ENCODE measurements around the gene HP1BP3. TPM values are rescaled to one million over a fixed set of nuclear protein-coding genes. Genes with fewer than 3 reads are reported as not detected.

The HP1BP3 gene
- total RNA-seq, 4 donors from 2014 or later: 138 to 202 (median 148) TPM

DNA sequence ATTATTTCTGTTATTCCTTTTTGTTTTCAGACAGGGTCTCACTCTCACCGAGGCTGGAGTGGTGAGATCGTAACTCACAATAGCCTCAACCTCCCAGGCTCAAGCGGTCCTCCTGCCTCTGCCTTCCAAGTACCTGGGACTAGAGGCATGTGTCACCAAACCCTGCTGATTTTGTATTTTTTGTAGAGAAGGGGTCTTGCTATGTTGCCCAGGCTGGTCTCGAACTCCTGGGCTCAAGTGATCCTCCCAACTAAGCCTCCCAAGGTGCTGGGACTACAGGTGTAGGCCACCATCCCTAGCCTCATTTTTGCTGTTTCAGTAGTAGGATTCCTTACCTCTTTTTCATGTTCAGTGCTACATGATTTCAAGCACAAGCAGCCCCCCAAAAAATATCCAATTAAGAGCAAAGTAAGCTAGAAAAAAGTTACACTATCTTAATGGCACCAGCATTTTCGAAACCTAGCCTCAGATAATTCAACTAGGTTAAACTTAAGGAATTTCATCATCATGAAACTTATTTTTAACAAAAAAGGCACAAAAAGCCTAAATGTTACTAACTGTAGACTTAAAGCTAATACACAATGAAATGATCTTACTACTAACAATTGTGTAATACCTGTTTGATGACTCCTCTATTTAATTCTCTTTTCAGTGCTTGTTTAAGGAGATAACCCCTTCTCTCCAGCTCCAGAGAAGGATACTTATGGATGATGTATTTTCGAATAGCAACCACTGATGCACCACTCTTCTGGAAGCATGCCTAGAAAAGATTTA is 16.6 kb downstream of the HP1BP3 start:
- DNase-seq (ENCODE audit: low spot score) (no peak), ATAC-seq (ENCODE audit: low FRiP score) (no peak)
- TF ChIP-seq, protein P1, sequence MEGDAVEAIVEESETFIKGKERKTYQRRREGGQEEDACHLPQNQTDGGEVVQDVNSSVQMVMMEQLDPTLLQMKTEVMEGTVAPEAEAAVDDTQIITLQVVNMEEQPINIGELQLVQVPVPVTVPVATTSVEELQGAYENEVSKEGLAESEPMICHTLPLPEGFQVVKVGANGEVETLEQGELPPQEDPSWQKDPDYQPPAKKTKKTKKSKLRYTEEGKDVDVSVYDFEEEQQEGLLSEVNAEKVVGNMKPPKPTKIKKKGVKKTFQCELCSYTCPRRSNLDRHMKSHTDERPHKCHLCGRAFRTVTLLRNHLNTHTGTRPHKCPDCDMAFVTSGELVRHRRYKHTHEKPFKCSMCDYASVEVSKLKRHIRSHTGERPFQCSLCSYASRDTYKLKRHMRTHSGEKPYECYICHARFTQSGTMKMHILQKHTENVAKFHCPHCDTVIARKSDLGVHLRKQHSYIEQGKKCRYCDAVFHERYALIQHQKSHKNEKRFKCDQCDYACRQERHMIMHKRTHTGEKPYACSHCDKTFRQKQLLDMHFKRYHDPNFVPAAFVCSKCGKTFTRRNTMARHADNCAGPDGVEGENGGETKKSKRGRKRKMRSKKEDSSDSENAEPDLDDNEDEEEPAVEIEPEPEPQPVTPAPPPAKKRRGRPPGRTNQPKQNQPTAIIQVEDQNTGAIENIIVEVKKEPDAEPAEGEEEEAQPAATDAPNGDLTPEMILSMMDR (IDR thresholded peaks at IDR 0.05): no peak

DNA sequence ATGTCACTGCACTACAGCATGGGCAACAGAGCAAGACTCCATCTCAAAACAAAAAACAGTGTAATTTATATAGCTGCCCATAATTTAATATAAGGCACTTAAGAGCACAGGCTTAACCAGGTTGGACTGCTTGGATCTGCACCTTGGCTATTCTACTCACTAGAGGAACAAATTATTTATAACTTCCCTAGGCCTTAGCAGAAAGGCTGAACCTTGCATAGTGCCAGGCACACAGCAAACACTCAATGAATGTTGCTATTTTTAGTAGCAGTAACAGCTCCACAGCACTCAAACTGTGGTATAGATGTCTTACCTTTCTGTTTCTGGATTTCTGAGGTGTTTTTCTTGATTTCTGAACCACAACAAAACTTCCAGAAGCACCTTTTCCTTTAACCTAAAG is 19.8 kb downstream of the HP1BP3 start:
- ATAC-seq (ENCODE audit: low FRiP score) (no peak), DNase-seq (ENCODE audit: low spot score) (no peak)
- TF ChIP-seq, protein P1 (IDR thresholded peaks at IDR 0.05): no peak

DNA sequence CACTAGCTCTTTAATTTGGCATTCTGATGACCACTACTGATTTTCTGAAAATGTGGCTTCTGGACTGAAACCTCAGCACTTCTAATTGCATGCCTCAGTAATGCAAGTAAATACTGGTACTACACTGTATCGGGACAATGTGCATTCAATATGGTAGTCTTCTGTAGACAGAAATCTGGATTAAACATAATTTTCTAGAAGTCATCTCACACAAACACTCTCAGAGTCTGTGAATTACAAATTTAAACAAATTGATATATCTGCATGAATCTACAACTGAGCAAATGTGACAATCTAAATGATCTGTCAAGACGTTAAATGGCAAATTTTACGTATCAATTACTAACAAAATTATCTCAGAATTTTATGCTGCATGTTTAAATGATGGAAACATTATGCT is 23.7 kb downstream of the HP1BP3 start:
- no peak for DNase-seq (ENCODE audit: low spot score)
- no peak for ATAC-seq (ENCODE audit: low FRiP score)
- TF ChIP-seq, protein P1 (IDR thresholded peaks at IDR 0.05): no peak

DNA sequence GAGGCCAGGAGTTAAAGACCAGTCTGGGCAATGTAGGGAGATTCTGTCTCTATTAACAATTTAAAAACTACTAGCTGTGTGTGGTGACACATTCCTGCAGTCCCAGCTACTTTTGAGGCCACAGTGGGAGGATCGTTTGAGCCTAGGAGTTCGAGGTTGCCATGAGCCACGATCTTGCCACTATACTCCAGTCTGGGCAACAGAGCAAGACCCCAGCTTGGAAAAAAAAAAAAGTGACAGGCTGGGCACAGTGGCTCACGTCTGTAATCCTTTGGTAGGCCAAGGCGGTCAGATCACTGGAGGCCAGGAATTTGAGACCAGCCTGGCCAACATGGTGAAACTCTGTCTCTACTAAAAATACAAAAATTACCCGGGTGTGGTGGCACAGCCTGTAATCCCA is 26.8 kb downstream of the HP1BP3 start:
- ATAC-seq (ENCODE audit: low FRiP score): no peak
- DNase-seq (ENCODE audit: low spot score): no peak
- TF ChIP-seq, protein P1 (IDR thresholded peaks at IDR 0.05): no peak

DNA sequence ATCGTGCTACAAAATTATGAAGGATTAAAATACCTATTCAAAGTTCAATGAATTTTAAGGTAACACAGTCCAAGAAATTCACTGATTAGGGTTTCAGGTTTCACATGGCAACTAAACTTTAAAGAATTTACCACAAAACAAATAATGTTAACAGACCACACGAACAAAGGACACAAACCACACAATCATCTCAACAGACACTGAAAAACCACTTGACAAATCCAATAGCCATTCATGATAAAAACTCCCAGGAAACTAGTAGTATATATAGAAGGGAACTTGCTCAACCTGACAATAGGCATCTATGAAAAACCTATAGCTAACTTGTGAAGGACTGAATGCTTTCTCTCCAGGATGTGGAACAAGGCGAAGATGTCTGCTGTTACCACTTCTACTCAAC is 33.5 kb downstream of the HP1BP3 start:
- TF ChIP-seq, protein P1 (IDR thresholded peaks at IDR 0.05): no peak
- ATAC-seq (ENCODE audit: low FRiP score) (no peak), DNase-seq (ENCODE audit: low spot score) (no peak)

DNA sequence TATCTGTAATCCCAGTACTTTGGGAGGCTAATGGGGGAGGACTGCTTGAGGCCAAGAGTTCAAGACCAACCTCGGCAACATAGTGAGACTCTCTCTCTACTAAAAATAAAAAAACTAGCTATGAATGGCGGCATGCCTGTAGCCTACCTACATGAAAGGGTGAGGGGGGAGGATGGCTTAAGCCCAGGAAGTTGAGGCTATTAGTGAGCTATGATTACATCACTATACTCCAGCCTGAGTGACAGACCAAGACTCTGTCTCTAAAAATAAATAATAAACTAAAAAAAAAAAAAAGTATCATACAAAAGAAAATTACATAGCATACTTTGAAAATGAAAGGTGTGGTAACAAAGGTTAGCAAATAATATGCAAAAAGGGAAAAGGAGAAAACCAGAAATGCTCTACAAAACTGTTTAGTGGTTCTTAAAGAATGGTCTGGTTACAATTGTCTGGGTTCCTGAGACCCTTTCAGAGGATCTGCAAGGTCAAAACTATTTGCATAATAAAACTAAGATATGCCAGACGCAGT is 35.6 kb downstream of the HP1BP3 start:
- no peak for DNase-seq (ENCODE audit: low spot score)
- ATAC-seq (ENCODE audit: low FRiP score): no peak
- TF ChIP-seq, protein P1 (IDR thresholded peaks at IDR 0.05): no peak

DNA sequence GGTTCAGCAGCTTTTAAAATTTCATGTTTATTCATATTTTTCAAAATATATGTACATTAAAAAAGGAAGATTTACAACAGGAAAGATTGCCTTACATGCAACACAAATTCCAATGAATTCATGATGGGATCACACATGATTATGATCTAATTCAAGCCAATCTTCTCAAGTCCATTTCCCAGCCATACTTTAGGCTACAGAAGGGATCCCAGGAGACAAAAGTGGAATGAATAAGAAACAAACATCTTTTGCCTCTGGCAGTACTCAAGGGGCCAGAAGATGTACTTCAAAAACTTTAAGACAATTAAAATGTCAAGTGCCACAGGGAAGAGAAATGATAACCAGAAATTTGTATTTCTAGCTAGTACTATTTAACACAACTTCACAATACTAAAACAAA is 44.4 kb downstream of the HP1BP3 start:
- DNase-seq (ENCODE audit: low spot score) (no peak), ATAC-seq (ENCODE audit: low FRiP score) (no peak)
- TF ChIP-seq, protein P1 (IDR thresholded peaks at IDR 0.05): no peak
